ENCODE data around the gene CENPO. TPM values are rescaled to one million over a fixed set of nuclear protein-coding genes. Genes with fewer than 3 reads are reported as not detected.

CENPO gene
- total RNA-seq, 1 experiment from 2014 or later, result 27.9 TPM

- POLR2A ChIA-PET, result no interaction called here
- CTCF ChIA-PET, result interaction anchor here (2.5 kb wide), 1 partner anchor 11 kb away, joined by 9 read pairs; no protein-coding TSS in a partner anchor
- no peak overlapping the region for H3K4me2 ChIP-seq (ENCODE audit: low read length)
- H3K4me1 ChIP-seq (ENCODE audit: control insufficient read depth in 1 of 2, insufficient read depth in 2 of 2, low read length in 2 of 2), result no peaks in the 10 kb centered on the region
- intact Hi-C loops (cut with micrococcal nuclease), result no loop called here
- no TSS peak for BruUV-seq (replicated peaks)
- RAD21 ChIA-PET (ENCODE audit: low non-redundant PET in 1 of 2, low total read pairs in 2 of 2, uncharacterized antibody in 2 of 2, unreplicated experiment in 2 of 2), result no interaction called here
- no peak overlapping the region for H3K4me3 ChIP-seq (replicated peaks in 1 of 2; ENCODE audit: low read depth in 1 of 2, low read length in 2 of 2)
- H3K9me3 ChIP-seq (ENCODE audit: control insufficient read depth in 1 of 2, insufficient read depth in 1 of 2, low read depth in 1 of 2, low read length in 2 of 2), result no peaks in the 10 kb centered on the region
- no peaks in the 10 kb centered on the region for H4K20me1 ChIP-seq (ENCODE audit: insufficient read depth)
- peaks cover 36% of the 10 kb centered on the region for H3K79me2 ChIP-seq (ENCODE audit: insufficient read depth, low read length)
- no peaks in the 10 kb centered on the region for H3K9me2 ChIP-seq (ENCODE audit: insufficient read depth)
- no peak overlapping the region for H3K27ac ChIP-seq (ENCODE audit: low read depth, low read length)
- H3K9ac ChIP-seq (ENCODE audit: low read length), result no peak overlapping the region
- no peak for ATAC-seq
- H3K36me3 ChIP-seq (ENCODE audit: control insufficient read depth in 1 of 2, insufficient read depth in 2 of 2, low read length in 2 of 2), result peaks cover 38 to 60% of the 10 kb centered on the region in 2 experiments
- no peaks in the 10 kb centered on the region for H3K27me3 ChIP-seq (ENCODE audit: insufficient read depth, low read length)
- DNase-seq (ENCODE audit: low read depth, low spot score), result no peak
- TF ChIP-seq RAD21 (IDR thresholded peaks at IDR 0.05; ENCODE audit: low read depth) (no peak), SRF (IDR thresholded peaks at IDR 0.05; ENCODE audit: low read depth) (no peak), ZNF274 (IDR thresholded peaks at IDR 0.05; ENCODE audit: low read depth, low read length) (no peak), ELF1 (IDR thresholded peaks at IDR 0.05; ENCODE audit: borderline replicate concordance, low read depth) (no peak), CBX3 (IDR thresholded peaks at IDR 0.05; ENCODE audit: low read depth) (no peak), SIN3A (IDR thresholded peaks at IDR 0.05; ENCODE audit: low read depth) (no peak), MAX (IDR thresholded peaks at IDR 0.05) (no peak), EGR1 (IDR thresholded peaks at IDR 0.05; ENCODE audit: low read depth) (no peak), CEBPB (IDR thresholded peaks at IDR 0.05; ENCODE audit: low read depth) (no peak), SP1 (IDR thresholded peaks at IDR 0.05; ENCODE audit: low read depth) (no peak), POLR2AphosphoS5 (IDR thresholded peaks at IDR 0.05; ENCODE audit: low read depth, low read length) (no peak), ZFX (IDR thresholded peaks at IDR 0.05) (no peak), TCF7L2 (IDR thresholded peaks at IDR 0.05; ENCODE audit: borderline replicate concordance, extremely low read depth, insufficient read depth, insufficient read length) (no peak), ATF3 (IDR thresholded peaks at IDR 0.05) (no peak), POLR2A (IDR thresholded peaks at IDR 0.05; ENCODE audit: borderline replicate concordance, extremely low read depth, insufficient read depth, insufficient read length) (no peak), EZH2 (IDR thresholded peaks at IDR 0.05) (no peak)
- TF ChIP-seq, protein P1, sequence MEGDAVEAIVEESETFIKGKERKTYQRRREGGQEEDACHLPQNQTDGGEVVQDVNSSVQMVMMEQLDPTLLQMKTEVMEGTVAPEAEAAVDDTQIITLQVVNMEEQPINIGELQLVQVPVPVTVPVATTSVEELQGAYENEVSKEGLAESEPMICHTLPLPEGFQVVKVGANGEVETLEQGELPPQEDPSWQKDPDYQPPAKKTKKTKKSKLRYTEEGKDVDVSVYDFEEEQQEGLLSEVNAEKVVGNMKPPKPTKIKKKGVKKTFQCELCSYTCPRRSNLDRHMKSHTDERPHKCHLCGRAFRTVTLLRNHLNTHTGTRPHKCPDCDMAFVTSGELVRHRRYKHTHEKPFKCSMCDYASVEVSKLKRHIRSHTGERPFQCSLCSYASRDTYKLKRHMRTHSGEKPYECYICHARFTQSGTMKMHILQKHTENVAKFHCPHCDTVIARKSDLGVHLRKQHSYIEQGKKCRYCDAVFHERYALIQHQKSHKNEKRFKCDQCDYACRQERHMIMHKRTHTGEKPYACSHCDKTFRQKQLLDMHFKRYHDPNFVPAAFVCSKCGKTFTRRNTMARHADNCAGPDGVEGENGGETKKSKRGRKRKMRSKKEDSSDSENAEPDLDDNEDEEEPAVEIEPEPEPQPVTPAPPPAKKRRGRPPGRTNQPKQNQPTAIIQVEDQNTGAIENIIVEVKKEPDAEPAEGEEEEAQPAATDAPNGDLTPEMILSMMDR (IDR thresholded peaks at IDR 0.05 in 2 of 3, conservative IDR thresholded peaks at IDR 0.05 in 1 of 3; ENCODE audit: borderline replicate concordance in 1 of 3, insufficient read depth in 1 of 3, low read depth in 2 of 3, low read length in 2 of 3), result no peak
- TF ChIP-seq, protein P2, sequence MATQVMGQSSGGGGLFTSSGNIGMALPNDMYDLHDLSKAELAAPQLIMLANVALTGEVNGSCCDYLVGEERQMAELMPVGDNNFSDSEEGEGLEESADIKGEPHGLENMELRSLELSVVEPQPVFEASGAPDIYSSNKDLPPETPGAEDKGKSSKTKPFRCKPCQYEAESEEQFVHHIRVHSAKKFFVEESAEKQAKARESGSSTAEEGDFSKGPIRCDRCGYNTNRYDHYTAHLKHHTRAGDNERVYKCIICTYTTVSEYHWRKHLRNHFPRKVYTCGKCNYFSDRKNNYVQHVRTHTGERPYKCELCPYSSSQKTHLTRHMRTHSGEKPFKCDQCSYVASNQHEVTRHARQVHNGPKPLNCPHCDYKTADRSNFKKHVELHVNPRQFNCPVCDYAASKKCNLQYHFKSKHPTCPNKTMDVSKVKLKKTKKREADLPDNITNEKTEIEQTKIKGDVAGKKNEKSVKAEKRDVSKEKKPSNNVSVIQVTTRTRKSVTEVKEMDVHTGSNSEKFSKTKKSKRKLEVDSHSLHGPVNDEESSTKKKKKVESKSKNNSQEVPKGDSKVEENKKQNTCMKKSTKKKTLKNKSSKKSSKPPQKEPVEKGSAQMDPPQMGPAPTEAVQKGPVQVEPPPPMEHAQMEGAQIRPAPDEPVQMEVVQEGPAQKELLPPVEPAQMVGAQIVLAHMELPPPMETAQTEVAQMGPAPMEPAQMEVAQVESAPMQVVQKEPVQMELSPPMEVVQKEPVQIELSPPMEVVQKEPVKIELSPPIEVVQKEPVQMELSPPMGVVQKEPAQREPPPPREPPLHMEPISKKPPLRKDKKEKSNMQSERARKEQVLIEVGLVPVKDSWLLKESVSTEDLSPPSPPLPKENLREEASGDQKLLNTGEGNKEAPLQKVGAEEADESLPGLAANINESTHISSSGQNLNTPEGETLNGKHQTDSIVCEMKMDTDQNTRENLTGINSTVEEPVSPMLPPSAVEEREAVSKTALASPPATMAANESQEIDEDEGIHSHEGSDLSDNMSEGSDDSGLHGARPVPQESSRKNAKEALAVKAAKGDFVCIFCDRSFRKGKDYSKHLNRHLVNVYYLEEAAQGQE (IDR thresholded peaks at IDR 0.05; ENCODE audit: low read depth), result no peak
- H2AFZ ChIP-seq (ENCODE audit: low read depth, low read length, poor library complexity, severe bottlenecking), result no peak overlapping the region
These were observed 23.7 kb downstream of the CENPO start for GRCh38 chr2:24816884-24817283.
